LNCAP (cell line): Measurements from ENCODE around the gene ASMTL.

Source experiments
- CTCF ChIP-seq: fragments of 450-650 bp; IDR thresholded peaks from 2 replicates; pipeline ENCODE4 v1.5.1; 2017; ENCODE audit warnings: mild to moderate bottlenecking

ASMTL gene

GRCh38 chrX:1388651-1389050, 64.1 kb downstream of the ASMTL start:
- TF ChIP-seq CTCF = no peak

- TF ChIP-seq CTCF = no peak
Measured at GRCh38 chrX:1387141-1387776, 65.5 kb downstream of the ASMTL start.

- no peak for TF ChIP-seq CTCF
Measured at GRCh38 chrX:1386338-1387127, 66.2 kb downstream of the ASMTL start.

GRCh38 chrX:1385253-1386223, 67.2 kb downstream of the ASMTL start:
- TF ChIP-seq CTCF = no peak

GRCh38 chrX:1384658-1385252, 68.0 kb downstream of the ASMTL start:
- no peak for TF ChIP-seq CTCF

GRCh38 chrX:1380672-1381233, 72.0 kb downstream of the ASMTL start:
- no peak for TF ChIP-seq CTCF

GRCh38 chrX:1378306-1378759, 74.4 kb downstream of the ASMTL start:
- no peak for TF ChIP-seq CTCF
